ENCODE measurements around the gene NR2C1. TPM values are rescaled to one million over a fixed set of nuclear protein-coding genes. Genes with fewer than 3 reads are reported as not detected.
"Not testable (repeated sequence)": the region's sequence is repeated elsewhere in the genome, so short reads cannot be mapped to it uniquely, and the experiment has no call there.

NR2C1 gene
- total RNA-seq, 2 donors from 2014 or later: 45.6 to 92.8 TPM

DNA sequence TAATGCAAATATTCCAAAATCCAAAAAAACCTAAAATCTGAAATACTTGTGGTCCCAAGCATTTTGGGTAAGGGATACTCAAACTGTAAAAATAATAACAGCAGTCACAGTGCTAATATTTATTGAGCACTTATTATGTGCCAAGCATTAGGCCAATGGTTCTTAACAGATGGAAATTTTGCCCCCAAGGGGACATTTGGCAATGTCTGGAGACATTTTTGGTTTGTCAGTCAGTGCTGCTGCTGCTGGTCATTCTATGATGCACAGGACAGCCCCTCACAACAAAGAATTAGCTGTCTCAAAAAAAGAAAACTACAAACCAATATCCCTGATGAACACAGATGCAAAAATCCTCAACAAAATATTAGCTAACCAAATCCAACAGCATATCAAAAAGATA, 75.7 kb downstream of the NR2C1 start:
- Histone ChIP-seq H3K36me3 (peaks cover 6% of the 10 kb centered on the region), H3K27ac (no peak overlapping the region), H3K27me3 (replicated peaks; ENCODE audit: insufficient read depth) (no peaks in the 10 kb centered on the region), H3K4me1 (ENCODE audit: control insufficient read depth in 1 of 2, low read depth in 2 of 2) (peaks cover 2 to 8% of the 10 kb centered on the region in 2 donors), H3K4me3 (no peak overlapping the region), H3K9me3 (no peaks in the 10 kb centered on the region)
- no peak for DNase-seq (ENCODE audit: low spot score)
- TF ChIP-seq, protein P1, sequence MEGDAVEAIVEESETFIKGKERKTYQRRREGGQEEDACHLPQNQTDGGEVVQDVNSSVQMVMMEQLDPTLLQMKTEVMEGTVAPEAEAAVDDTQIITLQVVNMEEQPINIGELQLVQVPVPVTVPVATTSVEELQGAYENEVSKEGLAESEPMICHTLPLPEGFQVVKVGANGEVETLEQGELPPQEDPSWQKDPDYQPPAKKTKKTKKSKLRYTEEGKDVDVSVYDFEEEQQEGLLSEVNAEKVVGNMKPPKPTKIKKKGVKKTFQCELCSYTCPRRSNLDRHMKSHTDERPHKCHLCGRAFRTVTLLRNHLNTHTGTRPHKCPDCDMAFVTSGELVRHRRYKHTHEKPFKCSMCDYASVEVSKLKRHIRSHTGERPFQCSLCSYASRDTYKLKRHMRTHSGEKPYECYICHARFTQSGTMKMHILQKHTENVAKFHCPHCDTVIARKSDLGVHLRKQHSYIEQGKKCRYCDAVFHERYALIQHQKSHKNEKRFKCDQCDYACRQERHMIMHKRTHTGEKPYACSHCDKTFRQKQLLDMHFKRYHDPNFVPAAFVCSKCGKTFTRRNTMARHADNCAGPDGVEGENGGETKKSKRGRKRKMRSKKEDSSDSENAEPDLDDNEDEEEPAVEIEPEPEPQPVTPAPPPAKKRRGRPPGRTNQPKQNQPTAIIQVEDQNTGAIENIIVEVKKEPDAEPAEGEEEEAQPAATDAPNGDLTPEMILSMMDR (IDR thresholded peaks at IDR 0.05): no peak
- no peak for ATAC-seq (ENCODE audit: insufficient number of reproducible peaks, low FRiP score, low read depth)

DNA sequence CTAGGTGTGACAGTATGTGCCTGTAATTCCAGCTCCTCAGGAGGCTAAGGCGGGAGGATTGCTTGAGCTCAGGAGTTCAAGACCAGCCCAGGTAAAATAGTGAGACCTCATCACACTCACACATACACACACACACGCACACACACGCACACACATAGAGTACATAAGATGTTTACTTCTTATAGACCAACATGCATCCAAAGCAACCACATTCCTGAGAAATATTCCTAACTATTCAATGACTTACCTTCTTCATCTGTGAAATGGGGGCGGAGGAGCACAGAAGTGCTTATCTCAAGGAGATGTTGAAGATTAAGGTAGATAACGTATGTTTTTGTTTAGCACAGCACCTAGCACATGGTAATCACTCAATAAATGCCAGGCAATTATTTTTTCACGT, 76.4 kb downstream of the NR2C1 start:
- TF ChIP-seq, protein P1 (IDR thresholded peaks at IDR 0.05): no peak
- H3K27ac ChIP-seq: no peak overlapping the region
- ATAC-seq (ENCODE audit: insufficient number of reproducible peaks, low FRiP score, low read depth) (no peak), DNase-seq (ENCODE audit: low spot score) (no peak)
- no peaks in the 10 kb centered on the region for H3K27me3 ChIP-seq (replicated peaks; ENCODE audit: insufficient read depth)
- H3K9me3 ChIP-seq: no peaks in the 10 kb centered on the region
- H3K4me1 ChIP-seq (ENCODE audit: control insufficient read depth in 1 of 2, low read depth in 2 of 2): peaks cover 0 to 5% of the 10 kb centered on the region in 2 donors
- H3K36me3 ChIP-seq: peaks cover 6% of the 10 kb centered on the region
- H3K4me3 ChIP-seq: no peak overlapping the region

DNA sequence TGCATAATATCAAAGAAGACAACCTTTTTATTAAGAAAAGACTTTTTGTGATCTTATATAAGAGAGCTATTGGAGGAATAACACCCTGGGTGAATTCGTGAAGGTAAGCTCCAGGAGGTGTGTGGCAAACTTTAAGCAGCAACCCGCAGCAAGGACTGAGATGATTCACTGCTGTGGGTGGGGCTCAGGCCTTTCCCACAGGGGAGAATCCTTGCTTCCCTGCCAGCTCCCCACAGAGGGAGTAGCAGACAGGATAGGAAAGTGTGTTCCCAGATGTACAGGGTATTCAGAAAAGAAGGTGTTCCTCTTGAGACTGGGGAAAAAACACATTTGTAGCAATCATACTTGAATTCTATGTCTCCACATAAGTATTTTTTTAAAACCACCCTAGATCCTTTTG, 79.1 kb downstream of the NR2C1 start:
- DNase-seq (ENCODE audit: low spot score) (no peak), ATAC-seq (ENCODE audit: insufficient number of reproducible peaks, low FRiP score, low read depth) (no peak)
- Histone ChIP-seq H3K9me3 (no peaks in the 10 kb centered on the region), H3K27me3 (replicated peaks; ENCODE audit: insufficient read depth) (no peaks in the 10 kb centered on the region), H3K36me3 (peaks cover 6% of the 10 kb centered on the region), H3K4me3 (no peak overlapping the region), H3K27ac (no peak overlapping the region), H3K4me1 (ENCODE audit: control insufficient read depth in 1 of 2, low read depth in 2 of 2) (no peaks in the 10 kb centered on the region)
- TF ChIP-seq, protein P1 (IDR thresholded peaks at IDR 0.05): no peak

DNA sequence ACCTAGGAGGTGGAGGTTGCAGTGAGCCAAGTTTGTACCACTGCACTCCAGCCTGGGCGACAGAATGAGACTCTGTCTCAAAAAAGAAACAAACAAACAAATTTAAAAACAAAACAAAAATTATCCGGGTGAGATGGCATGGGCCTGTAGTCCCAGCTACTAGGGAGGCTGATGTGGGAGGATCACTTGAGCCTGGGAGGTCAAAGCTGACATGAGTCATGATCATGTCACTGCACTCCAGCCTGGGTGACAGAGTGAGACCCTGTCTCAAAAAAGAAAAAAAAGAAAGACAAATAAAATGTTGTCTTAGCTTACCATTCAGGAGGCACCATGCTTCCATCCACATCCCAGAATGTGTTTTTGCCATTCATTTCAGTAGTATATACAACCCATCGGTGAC, 79.6 kb downstream of the NR2C1 start:
- not testable (repeated sequence) for H3K4me3 ChIP-seq; H3K9me3 ChIP-seq; H3K4me1 ChIP-seq (ENCODE audit: control insufficient read depth in 1 of 2, low read depth in 2 of 2); H3K27ac ChIP-seq; DNase-seq (ENCODE audit: low spot score); ATAC-seq (ENCODE audit: insufficient number of reproducible peaks, low FRiP score, low read depth); H3K27me3 ChIP-seq (replicated peaks; ENCODE audit: insufficient read depth); H3K36me3 ChIP-seq

DNA sequence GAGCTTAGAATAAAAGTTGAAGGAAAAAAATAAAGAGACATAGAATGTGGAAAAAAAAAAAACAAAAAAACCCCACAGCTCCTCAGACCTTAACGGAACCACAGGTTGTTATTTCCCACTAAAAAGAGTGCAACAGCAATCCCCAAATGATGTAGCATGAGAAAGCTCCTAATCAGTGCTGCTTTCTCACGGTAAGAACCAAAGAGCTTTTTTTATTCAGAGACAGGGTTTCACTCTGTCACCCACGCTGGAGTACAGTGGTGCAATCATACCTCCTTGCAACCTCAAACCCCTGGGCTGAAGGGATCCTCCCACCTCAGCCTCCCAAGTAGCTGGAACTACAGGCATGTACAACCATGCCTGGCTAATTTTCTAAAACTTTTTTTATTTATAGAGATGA, 83.2 kb downstream of the NR2C1 start:
- no peak overlapping the region for H3K27ac ChIP-seq
- H3K9me3 ChIP-seq: no peaks in the 10 kb centered on the region
- no peaks in the 10 kb centered on the region for H3K4me1 ChIP-seq (ENCODE audit: control insufficient read depth in 1 of 2, low read depth in 2 of 2)
- peaks cover 6% of the 10 kb centered on the region for H3K36me3 ChIP-seq
- ATAC-seq (ENCODE audit: insufficient number of reproducible peaks, low FRiP score, low read depth) (no peak), DNase-seq (ENCODE audit: low spot score) (no peak)
- TF ChIP-seq, protein P1 (IDR thresholded peaks at IDR 0.05): no peak
- no peak overlapping the region for H3K4me3 ChIP-seq
- no peaks in the 10 kb centered on the region for H3K27me3 ChIP-seq (replicated peaks; ENCODE audit: insufficient read depth)

DNA sequence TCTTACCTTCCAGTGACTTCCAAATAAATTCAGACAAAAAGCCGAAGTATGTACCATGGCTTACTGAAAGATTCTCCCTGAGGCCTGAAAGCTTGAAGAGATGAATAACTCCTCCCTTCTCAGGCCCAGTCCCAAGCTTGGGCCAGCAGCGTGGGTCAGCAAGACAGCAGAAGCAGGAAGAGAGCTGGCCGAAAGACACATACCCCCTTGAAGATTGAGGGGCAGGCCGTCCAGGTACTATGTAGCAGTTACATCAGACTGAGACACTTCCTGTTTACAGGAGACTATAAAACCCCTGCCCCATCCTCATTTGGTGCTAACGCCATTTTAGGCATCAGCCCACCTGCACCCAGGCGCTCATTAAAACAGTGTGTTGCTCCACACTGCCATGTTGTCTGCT, 84.9 kb downstream of the NR2C1 start:
- no peaks in the 10 kb centered on the region for H3K36me3 ChIP-seq
- TF ChIP-seq, protein P1 (IDR thresholded peaks at IDR 0.05): no peak
- no peaks in the 10 kb centered on the region for H3K4me1 ChIP-seq (ENCODE audit: control insufficient read depth in 1 of 2, low read depth in 2 of 2)
- no peaks in the 10 kb centered on the region for H3K9me3 ChIP-seq
- no peak for DNase-seq (ENCODE audit: low spot score)
- H3K27ac ChIP-seq: no peak overlapping the region
- ATAC-seq (ENCODE audit: insufficient number of reproducible peaks, low FRiP score, low read depth): no peak
- H3K4me3 ChIP-seq: no peak overlapping the region
- H3K27me3 ChIP-seq (replicated peaks; ENCODE audit: insufficient read depth): no peaks in the 10 kb centered on the region
